IMR-90 (cell line): ENCODE measurements around the gene NR1H2. TPM values are rescaled to one million over a fixed set of nuclear protein-coding genes. Genes with fewer than 3 reads are reported as not detected.

ENCODE experiments used
- ATAC-seq: fragments of 200-7000 bp; cut with Tn5 transposase; 2 replicates; pipeline ENCODE4 v1.9.1; 2020; ENCODE audit warnings: low read depth, mild to moderate bottlenecking, moderate library complexity
- BruUV-seq: library from RNA; stranded (reverse); fragments of 400-500 nt; replicated peaks from 2 replicates; lab custom pipeline; 2021; lab: Mats Ljungman, UMichigan
- CTCF ChIA-PET: fragments of 300-600 bp; formaldehyde crosslinking; extraction: SDS; loops from one replicate; lab custom pipeline; 2021; ENCODE audit warnings: antibody characterized with exemption; lab: Yijun Ruan, JAX
- POLR2A ChIA-PET: fragments of 300-600 bp; sonication (Branson Sonifier 250); formaldehyde crosslinking; loops from one replicate; lab custom pipeline; 2022; ENCODE audit warnings: antibody characterized with exemption; ENCODE audit not compliant: unreplicated experiment; lab: Charles Lee
- DNase-seq: peaks from one replicate; pipeline ENCODE4 v3.0.0; 2013
- H2AFZ ChIP-seq: replicated peaks from 2 replicates; pipeline ENCODE3; 2013; ENCODE audit warnings: low read length, mild to moderate bottlenecking; ENCODE audit not compliant: poor library complexity
- H2AK5ac ChIP-seq: 2 replicates; pipeline ENCODE4 v1.6.1; 2013; ENCODE audit warnings: low read depth, low read length, inconsistent platforms
- H2AK9ac ChIP-seq: replicated peaks from 2 replicates; pipeline ENCODE3; 2013; ENCODE audit warnings: mild to moderate bottlenecking, low read depth, low read length, moderate library complexity; ENCODE audit not compliant: poor library complexity
- H2BK120ac ChIP-seq: 2 replicates; pipeline ENCODE4 v1.6.1; 2013; ENCODE audit warnings: low read depth, low read length, inconsistent platforms
- H2BK15ac ChIP-seq: 3 replicates; pipeline ENCODE4 v1.6.1; 2013; ENCODE audit warnings: low read depth, low read length, inconsistent platforms
- H2BK20ac ChIP-seq: 2 replicates; pipeline ENCODE4 v1.6.1; 2013; ENCODE audit warnings: low read depth, mild to moderate bottlenecking, inconsistent platforms, low read length, moderate library complexity
- H2BK5ac ChIP-seq: 2 replicates; pipeline ENCODE4 v1.6.1; 2013; ENCODE audit warnings: mild to moderate bottlenecking, low read depth, low read length, inconsistent platforms; ENCODE audit not compliant: poor library complexity, severe bottlenecking
- H3K14ac ChIP-seq: replicated peaks from 2 replicates; pipeline ENCODE4 v1.6.1; 2013; ENCODE audit warnings: low read depth, low read length, inconsistent platforms
- H3K18ac ChIP-seq: 2 replicates; pipeline ENCODE4 v1.6.1; 2013; ENCODE audit warnings: low read depth, low read length, control low read depth
- H3K23ac ChIP-seq: 2 replicates; pipeline ENCODE4 v1.6.1; 2013; ENCODE audit warnings: low read depth, low read length, inconsistent platforms
- H3K27ac ChIP-seq: 2 replicates; pipeline ENCODE4 v1.5.1; 2013; ENCODE audit warnings: mild to moderate bottlenecking, control low read depth, low read length; ENCODE audit not compliant: insufficient read depth
- H3K27me3 ChIP-seq: 2 replicates; pipeline ENCODE4 v1.6.1; 2013; ENCODE audit warnings: low read length; ENCODE audit not compliant: control insufficient read depth, insufficient read depth
- H3K36me3 ChIP-seq: 2 replicates; pipeline ENCODE4 v1.6.1; 2013; ENCODE audit warnings: low read length, mixed read lengths; ENCODE audit not compliant: control insufficient read depth, insufficient read depth
- H3K4ac ChIP-seq: 2 replicates; pipeline ENCODE4 v1.6.1; 2013; ENCODE audit warnings: low read depth, low read length, inconsistent platforms
- H3K4me1 ChIP-seq: 2 replicates; pipeline ENCODE4 v1.6.1; 2013; ENCODE audit warnings: low read length, mixed read lengths; ENCODE audit not compliant: control insufficient read depth, insufficient read depth
- H3K4me2 ChIP-seq: 2 replicates; pipeline ENCODE4 v1.6.1; 2013; ENCODE audit warnings: low read depth, mild to moderate bottlenecking, control low read depth, low read length, moderate library complexity
- H3K4me3 ChIP-seq: 2 replicates; pipeline ENCODE4 v1.5.1; 2013; ENCODE audit warnings: low read depth, mild to moderate bottlenecking, control low read depth, low read length, moderate library complexity; ENCODE audit not compliant: insufficient read depth
- H3K56ac ChIP-seq: 2 replicates; pipeline ENCODE4 v1.6.1; 2013; ENCODE audit warnings: low read length, inconsistent platforms; ENCODE audit not compliant: insufficient read depth; ENCODE audit errors: extremely low read depth
- H3K79me1 ChIP-seq, 2 experiments: 2 replicates each; pipeline ENCODE4 v1.6.1; 2013; ENCODE audit warnings: low read length in 2 of 2, inconsistent platforms in 1 of 2, low read depth in 1 of 2
- H3K9ac ChIP-seq: 2 replicates; pipeline ENCODE4 v1.6.1; 2013; ENCODE audit warnings: low read depth, low read length, control low read depth
- H3K9me1 ChIP-seq: 2 replicates; pipeline ENCODE4 v1.6.1; 2013; ENCODE audit warnings: low read length, inconsistent platforms; ENCODE audit not compliant: insufficient read depth
- H3K9me3 ChIP-seq: 2 replicates; pipeline ENCODE4 v1.6.1; 2013; ENCODE audit warnings: low read length; ENCODE audit not compliant: control insufficient read depth, insufficient read depth
- H4K20me1 ChIP-seq: 2 replicates; pipeline ENCODE4 v1.6.1; 2013; ENCODE audit warnings: low read length, inconsistent platforms; ENCODE audit not compliant: insufficient read depth
- H4K5ac ChIP-seq: 2 replicates; pipeline ENCODE4 v1.6.1; 2013; ENCODE audit warnings: mild to moderate bottlenecking, low read depth, low read length, control low read depth
- H4K8ac ChIP-seq, 2 experiments: 2 replicates each; pipeline ENCODE4 v1.6.1; 2013; ENCODE audit warnings: low read depth in 2 of 2, low read length in 2 of 2, control low read depth in 1 of 2, inconsistent platforms in 1 of 2
- H4K91ac ChIP-seq: 2 replicates; pipeline ENCODE4 v1.6.1; 2013; ENCODE audit warnings: low read depth, low read length, inconsistent platforms; ENCODE audit not compliant: insufficient read depth
- BHLHE40 ChIP-seq: fragments of 150-350 bp; IDR thresholded peaks from 2 replicates; pipeline ENCODE4 v1.6.1; 2016; ENCODE audit warnings: mild to moderate bottlenecking, low read depth, low read length
- FOS ChIP-seq: fragments of 150-350 bp; IDR thresholded peaks from 2 replicates; pipeline ENCODE4 v1.6.1; 2016; ENCODE audit warnings: low read depth, low read length
- MXI1 ChIP-seq: IDR thresholded peaks from 2 replicates; pipeline ENCODE4 v1.6.1; 2012; ENCODE audit warnings: low read depth, mild to moderate bottlenecking, low read length, moderate library complexity, borderline replicate concordance
- NFE2L2 ChIP-seq: fragments of 150-350 bp; IDR thresholded peaks from 2 replicates; pipeline ENCODE4 v1.6.1; 2016; ENCODE audit warnings: low read depth, mild to moderate bottlenecking, low read length
- RCOR1 ChIP-seq: IDR thresholded peaks from 2 replicates; pipeline ENCODE4 v1.6.1; 2012; ENCODE audit warnings: mild to moderate bottlenecking, low read length, improper control_type of control experiment; ENCODE audit not compliant: insufficient replicate concordance
- RFX5 ChIP-seq: IDR thresholded peaks from 2 replicates; pipeline ENCODE4 v1.8.0; 2012; ENCODE audit warnings: low read depth, mild to moderate bottlenecking, low read length, moderate library complexity
- SMC3 ChIP-seq: fragments of 150-350 bp; IDR thresholded peaks from 2 replicates; pipeline ENCODE4 v1.6.1; 2016; ENCODE audit warnings: low read depth, mild to moderate bottlenecking, antibody characterized with exemption, low read length, moderate library complexity
- WGBS, 2 experiments: methylation state at CpG; one replicate each; pipeline versions ENCODE4 v1.1.5 to v1.1.7; 2013; ENCODE audit warnings: missing lambda C conversion rate in 2 of 2; ENCODE audit not compliant: insufficient read length in 1 of 2; ENCODE audit errors: extremely low coverage in 2 of 2; 5-methylcytosine and 5-hydroxymethylcytosine counted together
- dilution Hi-C: fragments of 300-500 bp; cut with HindIII; formaldehyde crosslinking; loops from one replicate; pipeline ENCODE4 v1.14.3; 2018; ENCODE audit warnings: low sequenced_read_pairs; ENCODE audit not compliant: unreplicated experiment
- in situ Hi-C: fragments of 300-500 bp; cut with MboI; formaldehyde crosslinking; loops from 3 replicates; pipeline ENCODE4 v1.14.3; 2019; ENCODE audit warnings: low sequenced_read_pairs, inconsistent platforms, mixed read lengths
- intact Hi-C: fragments of 100-400 bp; cut with micrococcal nuclease; formaldehyde crosslinking; loops from 2 replicates; pipeline ENCODE4 v1.10.0; 2022
- polyA plus RNA-seq, 3 experiments: library from polyadenylated mRNA; depleted of rRNA; stranded (reverse); fragments of >200 nt; gene quantifications; 2 replicates each; pipeline ENCODE4 v1.2.3, GENCODE V29; 2012; ENCODE audit warnings: low replicate concordance in 1 of 3
- total RNA-seq: library from RNA; depleted of rRNA; stranded (reverse); fragments of >200 nt; gene quantifications from 2 replicates; pipeline ENCODE4 v1.2.3, GENCODE V29; 2012
- TF ChIP-seq, protein P1 (sequence below): fragments of 150-350 bp; IDR thresholded peaks from 2 replicates; pipeline ENCODE4 v1.6.1; 2016; ENCODE audit warnings: low read depth, mild to moderate bottlenecking, low read length, moderate library complexity, borderline replicate concordance
- TF ChIP-seq, protein P2 (sequence below): fragments of 150-350 bp; IDR thresholded peaks from 2 replicates; pipeline ENCODE4 v1.6.1; 2017; ENCODE audit warnings: mild to moderate bottlenecking, antibody characterized with exemption, low read length, low read depth

The NR1H2 gene
- total and polyA plus RNA-seq, 2 of the 4 experiments (the other 2 are of a cell fraction), result 37.8 to 48.4 TPM

DNA sequence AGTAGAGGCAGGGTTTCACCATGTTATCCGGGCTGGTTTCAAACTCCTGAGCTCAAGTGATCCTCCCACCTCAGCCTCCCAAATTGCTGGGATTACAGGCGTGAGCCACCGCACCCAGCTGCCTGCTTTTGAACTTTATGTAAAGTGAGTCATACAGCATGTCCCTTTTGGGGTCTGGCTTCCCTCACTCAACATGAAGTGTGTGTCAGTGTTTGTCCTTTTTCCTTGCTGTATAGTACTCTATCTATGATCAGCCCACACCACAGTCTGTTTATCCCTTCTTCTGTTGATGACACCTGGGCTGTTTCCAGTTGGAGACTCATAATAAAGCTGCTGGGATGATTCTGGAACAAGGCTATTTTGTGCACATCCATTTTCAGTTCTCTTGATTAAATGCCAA lies 44.6 kb downstream of the NR1H2 start:
- H3K9ac ChIP-seq, result no peak overlapping the region
- no peak overlapping the region for H4K91ac ChIP-seq
- H3K9me1 ChIP-seq, result no peaks in the 10 kb centered on the region
- H3K36me3 ChIP-seq, result no peaks in the 10 kb centered on the region
- no peak overlapping the region for H3K4me3 ChIP-seq
- H3K79me1 ChIP-seq, result no peaks in the 10 kb centered on the region
- no peak overlapping the region for H4K5ac ChIP-seq
- H3K14ac ChIP-seq, result no peak overlapping the region
- ATAC-seq, result no peak
- no peak overlapping the region for H2AK9ac ChIP-seq
- dilution Hi-C loops (no loop called here), in situ Hi-C loops (no loop called here), intact Hi-C loops (no loop called here)
- no peak overlapping the region for H2AFZ ChIP-seq
- peaks cover 21% of the 10 kb centered on the region for H3K27me3 ChIP-seq
- no peak overlapping the region for H3K23ac ChIP-seq
- no peak overlapping the region for H2BK15ac ChIP-seq
- no peak overlapping the region for H3K56ac ChIP-seq
- DNase-seq, result no peak
- no peak overlapping the region for H3K18ac ChIP-seq
- CTCF ChIA-PET, result no interaction called here
- POLR2A ChIA-PET, result no interaction called here
- BruUV-seq, result no TSS peak
- H3K27ac ChIP-seq, result no peak overlapping the region
- no peak overlapping the region for H3K4me2 ChIP-seq
- H2BK5ac ChIP-seq, result no peak overlapping the region
- H3K9me3 ChIP-seq, result no peaks in the 10 kb centered on the region
- H4K20me1 ChIP-seq, result no peaks in the 10 kb centered on the region
- no peaks in the 10 kb centered on the region for H3K4me1 ChIP-seq
- no peak overlapping the region for H2AK5ac ChIP-seq
- no peak for TF ChIP-seq SMC3
- no peak for TF ChIP-seq RFX5
- TF ChIP-seq FOS, result no peak
- no peak for TF ChIP-seq NFE2L2
- TF ChIP-seq, protein P1, sequence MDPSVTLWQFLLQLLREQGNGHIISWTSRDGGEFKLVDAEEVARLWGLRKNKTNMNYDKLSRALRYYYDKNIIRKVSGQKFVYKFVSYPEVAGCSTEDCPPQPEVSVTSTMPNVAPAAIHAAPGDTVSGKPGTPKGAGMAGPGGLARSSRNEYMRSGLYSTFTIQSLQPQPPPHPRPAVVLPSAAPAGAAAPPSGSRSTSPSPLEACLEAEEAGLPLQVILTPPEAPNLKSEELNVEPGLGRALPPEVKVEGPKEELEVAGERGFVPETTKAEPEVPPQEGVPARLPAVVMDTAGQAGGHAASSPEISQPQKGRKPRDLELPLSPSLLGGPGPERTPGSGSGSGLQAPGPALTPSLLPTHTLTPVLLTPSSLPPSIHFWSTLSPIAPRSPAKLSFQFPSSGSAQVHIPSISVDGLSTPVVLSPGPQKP, result no peak
- no peak for TF ChIP-seq MXI1
- TF ChIP-seq, protein P2, sequence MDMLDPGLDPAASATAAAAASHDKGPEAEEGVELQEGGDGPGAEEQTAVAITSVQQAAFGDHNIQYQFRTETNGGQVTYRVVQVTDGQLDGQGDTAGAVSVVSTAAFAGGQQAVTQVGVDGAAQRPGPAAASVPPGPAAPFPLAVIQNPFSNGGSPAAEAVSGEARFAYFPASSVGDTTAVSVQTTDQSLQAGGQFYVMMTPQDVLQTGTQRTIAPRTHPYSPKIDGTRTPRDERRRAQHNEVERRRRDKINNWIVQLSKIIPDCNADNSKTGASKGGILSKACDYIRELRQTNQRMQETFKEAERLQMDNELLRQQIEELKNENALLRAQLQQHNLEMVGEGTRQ, result no peak
- no peak for TF ChIP-seq RCOR1
- no peak for TF ChIP-seq BHLHE40
- no peak overlapping the region for H2BK120ac ChIP-seq
- H2BK20ac ChIP-seq, result no peak overlapping the region
- no peak overlapping the region for H3K4ac ChIP-seq
- WGBS, 2 experiments, result no CpG with 5 or more reads among the region's 3 CpGs
- no peak overlapping the region for H4K8ac ChIP-seq
